Middle frontal gyrus (tissue), 1 donor: ENCODE measurements around the gene CDT1.
"Not testable (repeated sequence)": the region's sequence is repeated elsewhere in the genome, so short reads cannot be mapped to it uniquely, and the experiment has no call there.

Experiments
- DNase-seq: peaks from one replicate; pipeline ENCODE4 v3.0.0-alpha.2; 2015; ENCODE audit warnings: low spot score; ENCODE audit errors: extremely low spot score

CDT1 gene

GRCh38 chr16:88768071-88768783 lies 35.4 kb upstream of the CDT1 start:
- DNase-seq: no peak

GRCh38 chr16:88769617-88770460 lies 33.8 kb upstream of the CDT1 start:
- DNase-seq: no peak

GRCh38 chr16:88770461-88771293 lies 32.9 kb upstream of the CDT1 start:
- no peak for DNase-seq

- no peak for DNase-seq
These were observed 32.3 kb upstream of the CDT1 start for GRCh38 chr16:88771294-88771772.

GRCh38 chr16:88771781-88772180 lies 31.8 kb upstream of the CDT1 start:
- not testable (repeated sequence) for DNase-seq

GRCh38 chr16:88772871-88773811 lies 30.4 kb upstream of the CDT1 start:
- no peak for DNase-seq

- DNase-seq: no peak
These were observed 29.7 kb upstream of the CDT1 start for GRCh38 chr16:88773812-88774291.

- DNase-seq: no peak
These were observed 28.8 kb upstream of the CDT1 start for GRCh38 chr16:88774544-88775393.

- no peak for DNase-seq
These were observed 27.8 kb upstream of the CDT1 start for GRCh38 chr16:88775825-88776224.

GRCh38 chr16:88777471-88778270 lies 25.9 kb upstream of the CDT1 start:
- no peak for DNase-seq

- DNase-seq: no peak
These were observed 25.4 kb upstream of the CDT1 start for GRCh38 chr16:88778271-88778525.

- no peak for DNase-seq
These were observed 25.0 kb upstream of the CDT1 start for GRCh38 chr16:88778541-88779065.

GRCh38 chr16:88779406-88780141 lies 24.0 kb upstream of the CDT1 start:
- DNase-seq: no peak

- no peak for DNase-seq
These were observed 23.2 kb upstream of the CDT1 start for GRCh38 chr16:88780142-88781062.

GRCh38 chr16:88781140-88782077 lies 22.2 kb upstream of the CDT1 start:
- DNase-seq: no peak
